GM19240 (cell line): Measurements from ENCODE around the gene TGIF2LX.
"Not testable (repeated sequence)": the region's sequence is repeated elsewhere in the genome, so short reads cannot be mapped to it uniquely, and the experiment has no call there.

Source experiments
- DNase-seq: peaks from one replicate; pipeline ENCODE4 v3.0.0; 2011; ENCODE audit warnings: low spot score; ENCODE audit not compliant: insufficient read length

Gene TGIF2LX

DNA sequence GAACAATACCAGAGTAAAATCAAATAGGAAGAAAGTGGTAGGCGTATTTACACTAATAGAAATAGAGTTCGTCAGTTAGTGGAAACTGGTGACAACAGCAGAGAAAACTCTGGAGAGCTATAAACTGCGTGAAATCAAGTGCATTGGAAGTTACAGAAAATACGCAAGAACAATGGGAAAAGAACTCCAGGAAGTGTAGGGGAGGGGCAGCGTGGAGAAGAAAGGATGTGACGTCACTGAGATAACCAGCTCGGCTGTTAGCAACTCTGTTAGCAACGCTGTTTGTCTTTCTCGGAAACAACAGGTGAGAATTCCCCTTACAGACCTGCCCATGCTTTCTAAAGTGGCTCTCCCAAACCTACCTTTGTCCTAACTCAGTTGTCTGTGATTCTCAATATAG, at the start of gene TGIF2LX:
TGIF2LX (plus strand) TSS at position 244 of the 400 bp plus-strand sequence. CDS start 178 bp downstream, outside the sequence.
- DNase-seq = not testable (repeated sequence)

DNA sequence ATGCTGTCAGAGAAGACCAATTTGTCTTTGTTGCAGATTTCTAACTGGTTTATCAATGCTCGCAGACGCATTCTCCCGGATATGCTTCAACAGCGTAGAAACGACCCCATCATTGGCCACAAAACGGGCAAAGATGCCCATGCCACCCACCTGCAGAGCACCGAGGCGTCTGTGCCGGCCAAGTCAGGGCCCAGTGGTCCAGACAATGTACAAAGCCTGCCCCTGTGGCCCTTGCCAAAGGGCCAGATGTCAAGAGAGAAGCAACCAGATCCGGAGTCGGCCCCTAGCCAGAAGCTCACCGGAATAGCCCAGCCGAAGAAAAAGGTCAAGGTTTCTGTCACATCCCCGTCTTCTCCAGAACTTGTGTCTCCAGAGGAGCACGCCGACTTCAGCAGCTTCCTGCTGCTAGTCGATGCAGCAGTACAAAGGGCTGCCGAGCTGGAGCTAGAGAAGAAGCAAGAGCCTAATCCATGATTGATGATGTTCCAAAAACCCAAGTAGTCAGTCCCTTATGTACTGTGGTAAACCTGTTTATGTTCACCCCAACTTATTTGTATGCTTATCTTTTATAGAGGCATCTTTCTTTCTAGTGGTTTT, 728 bp downstream of the TGIF2LX start:
- DNase-seq = not testable (repeated sequence)

DNA sequence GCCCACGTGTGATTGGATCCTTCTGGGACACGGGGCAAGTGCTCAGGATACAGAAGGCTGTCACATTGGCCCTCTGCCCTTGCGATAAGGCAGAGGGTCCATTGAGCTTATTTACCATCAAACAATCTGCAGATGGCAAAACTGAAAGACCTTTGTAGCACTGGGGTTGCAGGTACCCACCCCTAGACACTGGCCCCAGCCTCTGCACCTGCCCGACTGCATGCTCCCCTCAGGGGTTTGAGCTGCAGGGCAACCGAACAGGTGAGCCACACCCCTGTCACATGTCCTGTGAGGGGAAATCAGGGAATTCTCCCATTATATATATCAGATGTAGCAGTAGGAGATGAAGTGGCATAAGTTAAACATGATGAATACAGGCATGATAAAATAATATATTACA, 21.4 kb downstream of the TGIF2LX start:
- DNase-seq = not testable (repeated sequence)

DNA sequence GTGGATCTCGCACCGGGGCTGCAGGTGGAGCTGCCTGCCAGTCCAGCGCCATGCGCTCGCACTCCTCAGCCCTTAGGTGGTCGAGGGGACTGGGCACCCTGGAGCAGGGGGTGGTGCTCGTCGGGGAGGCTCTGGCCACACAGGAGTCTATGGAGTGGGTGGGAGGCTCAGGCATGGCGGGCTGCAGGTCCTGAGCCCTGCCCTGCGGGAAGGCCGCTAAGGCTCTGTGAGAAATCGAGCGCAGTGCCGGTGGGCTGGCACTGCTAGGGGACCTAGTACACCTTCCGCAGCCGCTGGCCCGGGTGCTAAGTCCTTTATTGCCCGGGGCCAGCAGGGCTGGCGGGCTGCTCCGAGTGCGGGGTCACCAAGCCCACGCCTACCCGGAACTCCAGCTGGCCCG, 43.9 kb downstream of the TGIF2LX start:
- not testable (repeated sequence) for DNase-seq
